ENCODE results near the gene A1CF.
"Not testable (repeated sequence)": the region's sequence is repeated elsewhere in the genome, so short reads cannot be mapped to it uniquely, and the experiment has no call there.

Gene A1CF

DNA sequence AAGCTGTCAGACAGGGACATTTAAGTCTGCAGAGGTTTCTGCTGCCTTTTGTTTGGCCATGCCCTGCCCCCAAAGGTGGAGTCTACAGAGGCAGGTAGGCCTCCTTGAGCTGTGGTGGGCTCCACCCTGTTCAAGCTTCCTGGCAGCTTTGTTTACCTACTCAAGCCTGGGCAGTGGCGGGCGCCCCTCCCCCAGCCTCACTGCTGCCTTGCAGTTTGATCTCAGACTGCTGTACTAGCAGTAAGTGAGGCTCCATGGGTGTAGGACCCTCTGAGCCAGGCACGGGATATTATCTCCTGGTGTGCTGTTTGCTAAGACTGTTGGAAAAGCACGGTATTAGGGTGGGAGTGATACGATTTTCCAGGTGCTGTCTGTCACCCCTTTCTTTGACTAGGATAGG lies 97.5 kb downstream of the A1CF start:
- not testable (repeated sequence) for DNase-seq

DNA sequence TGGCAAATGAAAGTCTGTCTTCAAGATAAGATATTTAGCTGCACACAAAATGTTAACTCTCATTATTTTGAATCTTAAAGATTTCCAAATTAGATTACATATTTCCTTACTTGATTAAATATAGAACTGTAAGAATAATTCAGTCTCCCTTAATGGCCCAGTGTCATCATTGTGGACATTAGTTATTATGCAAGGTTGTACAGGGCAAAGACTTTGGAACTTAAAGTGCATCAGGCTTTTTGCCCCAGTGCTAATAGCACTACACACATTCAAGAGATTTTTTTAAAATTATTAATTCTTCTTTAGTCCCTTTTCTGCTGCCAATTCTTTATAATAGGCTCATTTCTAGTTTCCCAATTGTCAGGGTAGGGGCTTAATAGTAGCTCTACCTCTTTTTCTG lies 103.4 kb downstream of the A1CF start:
- DNase-seq, result not testable (repeated sequence)

DNA sequence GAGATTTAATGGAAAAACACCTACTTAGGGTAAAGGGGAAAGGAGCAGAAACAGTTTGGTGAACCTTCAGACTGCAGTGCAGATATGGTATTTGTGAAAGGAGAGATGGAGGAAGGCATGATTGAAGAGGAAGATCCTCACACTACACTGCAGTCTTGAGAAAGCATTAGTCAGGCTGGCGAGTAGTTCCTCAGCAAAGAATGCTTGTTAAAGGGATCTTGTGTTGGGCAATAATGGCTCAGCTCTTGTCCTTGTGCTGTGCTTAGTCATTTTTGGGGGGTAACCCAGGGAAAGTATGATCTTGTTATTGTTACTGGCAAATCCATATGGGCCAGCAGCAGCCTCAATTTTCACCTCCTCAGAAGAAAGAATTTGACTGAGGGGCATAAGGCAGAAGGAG lies 105.4 kb downstream of the A1CF start:
- DNase-seq, result not testable (repeated sequence)

DNA sequence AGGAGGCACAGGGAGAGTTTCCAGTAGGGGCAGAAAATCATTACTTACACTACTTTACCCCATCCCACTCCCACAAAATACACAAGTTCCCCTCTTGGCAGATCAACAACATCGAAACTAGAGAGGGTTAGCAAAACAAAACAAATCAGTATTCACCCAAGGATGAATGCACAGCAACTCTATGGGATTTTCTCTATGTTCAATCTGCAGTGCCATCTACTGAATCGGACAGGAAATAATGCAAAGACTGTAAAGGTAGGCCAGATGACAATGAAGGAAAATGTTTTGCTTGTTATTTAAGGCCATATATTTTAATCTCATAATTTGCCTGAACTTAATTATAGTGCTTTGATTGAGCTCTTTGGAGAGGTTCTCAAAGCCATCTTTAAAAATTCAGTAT lies 110.6 kb downstream of the A1CF start:
- DNase-seq, result not testable (repeated sequence)

DNA sequence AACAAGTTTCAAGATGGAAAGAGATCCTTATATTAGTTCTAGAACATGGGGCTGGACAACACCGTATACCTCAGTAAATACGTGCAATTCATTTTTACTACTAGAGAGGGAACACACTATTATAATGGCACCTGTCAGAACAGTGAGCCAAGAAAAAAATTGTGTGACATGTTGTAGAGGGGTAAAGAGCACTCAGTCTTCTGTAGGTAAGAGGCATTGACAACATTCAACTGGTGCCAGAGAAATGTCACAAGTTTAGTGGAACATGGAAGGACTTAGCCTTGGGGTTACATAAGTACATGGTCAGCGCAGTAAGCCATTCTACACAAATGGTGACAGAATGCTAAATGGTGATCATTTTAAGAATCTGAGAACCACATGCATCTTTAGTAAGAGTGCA lies 113.4 kb downstream of the A1CF start:
- not testable (repeated sequence) for DNase-seq

DNA sequence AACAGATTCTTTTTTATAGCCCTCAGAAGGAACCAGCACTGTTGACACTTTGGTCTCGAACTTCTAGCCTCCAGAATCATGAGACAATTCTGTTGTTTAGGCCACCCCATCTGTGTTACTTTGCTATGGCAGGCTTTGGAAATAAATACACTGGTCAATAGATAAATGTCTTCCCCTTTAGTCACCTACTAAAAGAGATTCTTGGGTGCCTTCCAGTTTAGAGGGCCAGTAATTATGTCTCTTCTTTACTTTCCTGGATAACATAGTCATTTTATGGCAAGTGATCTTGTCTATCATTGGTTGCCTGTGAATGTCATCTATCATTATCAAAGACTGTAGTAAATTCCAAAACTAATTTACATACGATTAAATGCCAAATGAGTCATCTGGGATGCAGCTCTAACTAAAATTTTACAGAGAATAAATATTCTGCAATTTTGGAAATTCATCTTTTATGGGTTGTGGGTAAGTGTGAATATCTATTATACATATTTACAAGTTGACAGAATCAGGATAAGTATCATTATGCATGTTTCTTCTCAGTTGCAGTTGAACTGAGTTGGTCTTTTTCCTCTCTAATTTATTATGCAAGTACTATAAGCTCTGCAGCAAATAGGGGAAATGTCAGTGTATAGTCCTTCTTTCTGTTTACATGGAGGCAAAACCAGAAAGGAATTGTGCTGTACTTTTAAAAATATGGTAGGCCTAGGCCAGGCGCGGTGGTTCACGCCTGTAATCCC lies 118.5 kb downstream of the A1CF start:
- not testable (repeated sequence) for DNase-seq
